Activated B cell treated with CpG ODN at 0.5 μM for 24 hours (primary cell): ENCODE measurements around the gene SRPRA. TPM values are rescaled to one million over a fixed set of nuclear protein-coding genes. Genes with fewer than 3 reads are reported as not detected.

Experiments
- ATAC-seq: fragments of 200-7000 bp; cut with Tn5 transposase; one replicate; pipeline ENCODE4 v1.10.0; 2021; ENCODE audit warnings: low read depth, mild to moderate bottlenecking, moderate library complexity
- CTCF ChIA-PET: fragments of 350-600 bp; sonication (Branson Sonifier 250); formaldehyde crosslinking; loops from one replicate; lab custom pipeline; 2021; ENCODE audit warnings: antibody characterized with exemption; lab: Charles Lee
- POLR2A ChIA-PET: fragments of 350-600 bp; sonication (Branson Sonifier 250); formaldehyde crosslinking; loops from one replicate; lab custom pipeline; 2021; ENCODE audit warnings: antibody characterized with exemption; lab: Charles Lee
- DNase-seq: peaks from one replicate; pipeline ENCODE4 v3.0.0; 2022
- H3K27ac Mint-ChIP-seq: one replicate; pipeline ENCODE4 v1.8.0; 2020; ENCODE audit warnings: mixed read lengths
- H3K27me3 Mint-ChIP-seq: one replicate; pipeline ENCODE4 v1.8.0; 2021; ENCODE audit warnings: mixed read lengths
- H3K36me3 Mint-ChIP-seq: one replicate; pipeline ENCODE4 v1.8.0; 2021; ENCODE audit warnings: low read depth, mixed read lengths
- H3K4me1 Mint-ChIP-seq: one replicate; pipeline ENCODE4 v1.8.0; 2021; ENCODE audit warnings: mixed read lengths
- H3K4me3 Mint-ChIP-seq: one replicate; pipeline ENCODE4 v1.8.0; 2020; ENCODE audit warnings: mild to moderate bottlenecking, mixed read lengths
- H3K9me3 Mint-ChIP-seq: one replicate; pipeline ENCODE4 v1.8.0; 2020; ENCODE audit warnings: mixed read lengths
- CTCF ChIP-seq: fragments of 200-600 bp; IDR thresholded peaks from one replicate; pipeline ENCODE4 v1.8.0; 2022; ENCODE audit warnings: antibody characterized with exemption, mild to moderate bottlenecking
- intact Hi-C: fragments of 100-400 bp; cut with micrococcal nuclease; formaldehyde crosslinking; loops from one replicate; pipeline ENCODE4 v1.15.1; 2024
- total RNA-seq: library from RNA; stranded (reverse); gene quantifications from 2 replicates; pipeline ENCODE4 v1.2.3, GENCODE V29; 2022

Gene SRPRA
- total RNA-seq, result 121 and 128 TPM in 2 replicates

GRCh38 chr11:126268708-126269579, at the start of gene SRPRA, which contains the start of gene FOXRED1:
SRPRA (minus strand) TSS chr11:126268895; CDS start chr11:126268804, 91 bp downstream.
FOXRED1 (plus strand) TSS chr11:126269154; CDS start chr11:126269207, 53 bp downstream.
- ATAC-seq, result peak; percentile 98
- CTCF ChIA-PET, result interaction anchor here (1.1 kb wide), 1 partner anchor 42 kb away, joined by 3 read pairs; no protein-coding TSS in a partner anchor

GRCh38 chr11:126317756-126318573, 49.3 kb upstream of the SRPRA start:
- no peak overlapping the region for H3K4me3 Mint-ChIP-seq
- no peak overlapping the region for H3K27ac Mint-ChIP-seq
- ATAC-seq (no peak), DNase-seq (no peak)
- peaks cover 3% of the 10 kb centered on the region for H3K9me3 Mint-ChIP-seq
- H3K4me1 Mint-ChIP-seq, result peaks cover 19% of the 10 kb centered on the region
- H3K27me3 Mint-ChIP-seq, result no peaks in the 10 kb centered on the region
- H3K36me3 Mint-ChIP-seq, result peaks cover 61% of the 10 kb centered on the region
- intact Hi-C loops, result no loop called here
- TF ChIP-seq CTCF, result no peak
- CTCF ChIA-PET, result no interaction called here
- POLR2A ChIA-PET, result interaction anchor here (0.7 kb wide), 1 partner anchor 14 kb away, joined by 3 read pairs; the partner anchor contains the start of gene DCPS

More at GRCh38 chr11:126268708-126269579, at the start of gene SRPRA, which contains the start of gene FOXRED1:
- TF ChIP-seq CTCF, result no peak
- H3K4me1 Mint-ChIP-seq, result peaks cover 33% of the 10 kb centered on the region
- H3K9me3 Mint-ChIP-seq, result no peaks in the 10 kb centered on the region
- DNase-seq, result peak; percentile 99
- POLR2A ChIA-PET, result interaction anchor here (0.5 to 4.1 kb wide), 13 partner anchors 9 to 886 kb away, joined by 3 to 84 read pairs (median 5); partner anchors contain the start of genes DCPS, FAM118B, HYLS1 and RPUSD4
- H3K4me3 Mint-ChIP-seq, result peak within 1 kb of the TSS; percentile 95
- intact Hi-C loops, result loop anchor here (1.0 to 10.0 kb wide), 7 partner anchors 14 to 1508 kb away; partner anchors contain the start of genes DCPS, FAM118B, PUS3 and RPUSD4
- peaks cover 71% of the 10 kb centered on the region for H3K36me3 Mint-ChIP-seq
- H3K27me3 Mint-ChIP-seq, result no peaks in the 10 kb centered on the region
- peak within 1 kb of the TSS; percentile 95 for H3K27ac Mint-ChIP-seq

GRCh38 chr11:126317432-126317755, 48.7 kb upstream of the SRPRA start:
- ChIA-PET CTCF (no interaction called here), POLR2A (no interaction called here)
- intact Hi-C loops, result no loop called here
- H3K27me3 Mint-ChIP-seq, result no peaks in the 10 kb centered on the region
- peaks cover 61% of the 10 kb centered on the region for H3K36me3 Mint-ChIP-seq
- no peak for ATAC-seq
- H3K27ac Mint-ChIP-seq, result no peak overlapping the region
- peaks cover 19% of the 10 kb centered on the region for H3K4me1 Mint-ChIP-seq
- no peak for DNase-seq
- TF ChIP-seq CTCF, result no peak
- H3K4me3 Mint-ChIP-seq, result no peak overlapping the region
- H3K9me3 Mint-ChIP-seq, result peaks cover 3% of the 10 kb centered on the region

GRCh38 chr11:126313826-126314225, 45.1 kb upstream of the SRPRA start:
- intact Hi-C loops, result no loop called here
- peaks cover 75% of the 10 kb centered on the region for H3K36me3 Mint-ChIP-seq
- CTCF ChIA-PET, result no interaction called here

More at GRCh38 chr11:126313826-126314225, 45.1 kb upstream of the SRPRA start:
- no peak for TF ChIP-seq CTCF
- DNase-seq, result no peak
- H3K4me1 Mint-ChIP-seq, result peaks cover 35% of the 10 kb centered on the region
- no peak overlapping the region for H3K4me3 Mint-ChIP-seq
- no peak overlapping the region for H3K27ac Mint-ChIP-seq
- POLR2A ChIA-PET, result no interaction called here
- ATAC-seq, result no peak
- peaks cover 3% of the 10 kb centered on the region for H3K9me3 Mint-ChIP-seq
- no peaks in the 10 kb centered on the region for H3K27me3 Mint-ChIP-seq
